KOPT-K1 (cell line): Measurements from ENCODE around the gene CPLX3.

Source experiments
- H3K27ac ChIP-seq: fragments of 200-600 bp; sonication (generic); 2 replicates; pipeline ENCODE4 v1.5.1; 2016; ENCODE audit warnings: antibody characterized with exemption, mild to moderate bottlenecking, low read depth, low read length; ENCODE audit not compliant: poor library complexity, severe bottlenecking
- H3K36me3 ChIP-seq: fragments of 200-600 bp; sonication (generic); 2 replicates; pipeline ENCODE4 v1.5.1; 2017; ENCODE audit warnings: antibody characterized with exemption, mild to moderate bottlenecking, low read length, moderate library complexity; ENCODE audit not compliant: insufficient read depth
- H3K9me3 ChIP-seq: fragments of 200-600 bp; sonication (generic); 2 replicates; pipeline ENCODE4 v1.5.1; 2017; ENCODE audit warnings: antibody characterized with exemption, low read length, mild to moderate bottlenecking; ENCODE audit not compliant: insufficient read depth, poor library complexity, severe bottlenecking

Gene CPLX3

GRCh38 chr15:74794248-74794969, 32.0 kb upstream of the CPLX3 start:
- no peaks in the 10 kb centered on the region for H3K9me3 ChIP-seq
- H3K36me3 ChIP-seq: peaks cover 74% of the 10 kb centered on the region
- H3K27ac ChIP-seq: no peak overlapping the region

GRCh38 chr15:74794970-74795349, 31.5 kb upstream of the CPLX3 start:
- Histone ChIP-seq H3K9me3 (no peaks in the 10 kb centered on the region), H3K27ac (no peak overlapping the region), H3K36me3 (peaks cover 76% of the 10 kb centered on the region)

- no peak overlapping the region for H3K27ac ChIP-seq
- H3K36me3 ChIP-seq: peaks cover 77% of the 10 kb centered on the region
- no peaks in the 10 kb centered on the region for H3K9me3 ChIP-seq
Observed at GRCh38 chr15:74795966-74796625, 30.3 kb upstream of the CPLX3 start.

GRCh38 chr15:74798388-74799254, 27.8 kb upstream of the CPLX3 start:
- Histone ChIP-seq H3K36me3 (peaks cover 82% of the 10 kb centered on the region), H3K9me3 (no peaks in the 10 kb centered on the region), H3K27ac (no peak overlapping the region)

- Histone ChIP-seq H3K9me3 (no peaks in the 10 kb centered on the region), H3K27ac (peak overlapping the region; percentile 17), H3K36me3 (peaks cover 89% of the 10 kb centered on the region)
Observed at GRCh38 chr15:74799255-74799855, 27.1 kb upstream of the CPLX3 start.

GRCh38 chr15:74799856-74800558, 26.4 kb upstream of the CPLX3 start:
- Histone ChIP-seq H3K27ac (no peak overlapping the region), H3K36me3 (peaks cover 89% of the 10 kb centered on the region), H3K9me3 (no peaks in the 10 kb centered on the region)

GRCh38 chr15:74800559-74801094, 25.8 kb upstream of the CPLX3 start:
- Histone ChIP-seq H3K9me3 (no peaks in the 10 kb centered on the region), H3K27ac (no peak overlapping the region), H3K36me3 (peaks cover 87% of the 10 kb centered on the region)

- Histone ChIP-seq H3K9me3 (no peaks in the 10 kb centered on the region), H3K27ac (no peak overlapping the region), H3K36me3 (peaks cover 80% of the 10 kb centered on the region)
Observed at GRCh38 chr15:74801311-74801997, 25.0 kb upstream of the CPLX3 start.

GRCh38 chr15:74802290-74802689, 24.1 kb upstream of the CPLX3 start:
- Histone ChIP-seq H3K9me3 (no peaks in the 10 kb centered on the region), H3K27ac (no peak overlapping the region), H3K36me3 (peaks cover 78% of the 10 kb centered on the region)

GRCh38 chr15:74802862-74803447, 23.5 kb upstream of the CPLX3 start:
- H3K36me3 ChIP-seq: peaks cover 72% of the 10 kb centered on the region
- H3K9me3 ChIP-seq: no peaks in the 10 kb centered on the region
- H3K27ac ChIP-seq: no peak overlapping the region

GRCh38 chr15:74804935-74805334, 21.5 kb upstream of the CPLX3 start:
- Histone ChIP-seq H3K9me3 (no peaks in the 10 kb centered on the region), H3K27ac (no peak overlapping the region), H3K36me3 (peaks cover 52% of the 10 kb centered on the region)

- Histone ChIP-seq H3K36me3 (peaks cover 29% of the 10 kb centered on the region), H3K27ac (no peak overlapping the region), H3K9me3 (no peaks in the 10 kb centered on the region)
Observed at GRCh38 chr15:74807282-74807681, 19.1 kb upstream of the CPLX3 start.

GRCh38 chr15:74808078-74808839, 18.2 kb upstream of the CPLX3 start:
- no peak overlapping the region for H3K27ac ChIP-seq
- peaks cover 21% of the 10 kb centered on the region for H3K36me3 ChIP-seq
- H3K9me3 ChIP-seq: no peaks in the 10 kb centered on the region
